Nucleus accumbens (tissue), 56 donors: ENCODE results near the gene SCYGR5.
"Not testable (repeated sequence)": the region's sequence is repeated elsewhere in the genome, so short reads cannot be mapped to it uniquely, and the experiment has no call there.

Experiments used
- DNase-seq, 56 donors: peaks; one replicate each; lab custom pipeline; 2025; lab: John Stamatoyannopoulos, UW

The SCYGR5 gene

GRCh38 chr2:227666631-227667170 lies at the start of gene SCYGR5:
Gene SCYGR5, plus strand, starts transcription at chr2:227666804. Its CDS starts 0 bp downstream, at chr2:227666804.
- not testable (repeated sequence) for DNase-seq

- DNase-seq = no peak
Observed at GRCh38 chr2:227617316-227618230, 49.0 kb upstream of the SCYGR5 start, which contains the start of gene SCYGR4. Gene SCYGR4, plus strand, starts transcription at chr2:227617498. Its CDS starts 0 bp downstream, at chr2:227617498.

- no peak for DNase-seq
Observed at GRCh38 chr2:227623226-227623625, 43.4 kb upstream of the SCYGR5 start.

- no peak for DNase-seq
Observed at GRCh38 chr2:227625420-227625819, 41.2 kb upstream of the SCYGR5 start.

GRCh38 chr2:227626580-227627151 lies 39.9 kb upstream of the SCYGR5 start:
- DNase-seq = no peak

- DNase-seq = no peak
Observed at GRCh38 chr2:227627769-227628168, 38.8 kb upstream of the SCYGR5 start.

- DNase-seq = no peak
Observed at GRCh38 chr2:227629435-227629834, 37.2 kb upstream of the SCYGR5 start.

GRCh38 chr2:227630322-227630721 lies 36.3 kb upstream of the SCYGR5 start:
- no peak for DNase-seq

- no peak for DNase-seq
Observed at GRCh38 chr2:227632827-227633226, 33.8 kb upstream of the SCYGR5 start.

- no peak for DNase-seq
Observed at GRCh38 chr2:227634201-227634600, 32.4 kb upstream of the SCYGR5 start.

GRCh38 chr2:227642656-227643055 lies 23.9 kb upstream of the SCYGR5 start:
- DNase-seq = no peak

- no peak for DNase-seq
Observed at GRCh38 chr2:227643990-227644551, 22.5 kb upstream of the SCYGR5 start.

GRCh38 chr2:227653419-227653818 lies 13.2 kb upstream of the SCYGR5 start:
- DNase-seq = no peak

- no peak for DNase-seq
Observed at GRCh38 chr2:227654426-227654825, 12.2 kb upstream of the SCYGR5 start.

GRCh38 chr2:227655454-227655853 lies 11.2 kb upstream of the SCYGR5 start:
- no peak for DNase-seq

- DNase-seq = no peak
Observed at GRCh38 chr2:227657199-227657845, 9.3 kb upstream of the SCYGR5 start.

- DNase-seq = no peak
Observed at GRCh38 chr2:227661025-227661649, 5.5 kb upstream of the SCYGR5 start.

GRCh38 chr2:227661827-227662226 lies 4.8 kb upstream of the SCYGR5 start:
- no peak for DNase-seq

- DNase-seq = no peak
Observed at GRCh38 chr2:227665189-227665940, 1.2 kb upstream of the SCYGR5 start.
